Calu3 (cell line): ENCODE data around the gene FBXL2. TPM values are rescaled to one million over a fixed set of nuclear protein-coding genes. Genes with fewer than 3 reads are reported as not detected.
"Not testable (repeated sequence)": the region's sequence is repeated elsewhere in the genome, so short reads cannot be mapped to it uniquely, and the experiment has no call there.

ENCODE experiments used
- BruUV-seq: library from RNA; stranded (reverse); fragments of 400-500 nt; replicated peaks from 2 replicates; lab custom pipeline; 2021; lab: Mats Ljungman, UMichigan
- CTCF ChIA-PET: fragments of 300-600 bp; sonication (Branson Sonifier 250); formaldehyde crosslinking; loops from one replicate; lab custom pipeline; 2022; ENCODE audit warnings: antibody characterized with exemption; lab: Charles Lee
- DNase-seq: peaks from one replicate; pipeline ENCODE4 v3.0.0; 2022
- H3K27ac Mint-ChIP-seq: one replicate; pipeline ENCODE4 v1.8.0; 2022; ENCODE audit warnings: mixed read lengths; ENCODE audit not compliant: unreplicated experiment
- H3K27me3 Mint-ChIP-seq: one replicate; pipeline ENCODE4 v1.8.0; 2022; ENCODE audit warnings: mixed read lengths; ENCODE audit not compliant: unreplicated experiment
- H3K36me3 Mint-ChIP-seq: one replicate; pipeline ENCODE4 v1.8.0; 2022; ENCODE audit warnings: mild to moderate bottlenecking, moderate library complexity, mixed read lengths; ENCODE audit not compliant: insufficient read depth, unreplicated experiment
- H3K4me1 Mint-ChIP-seq: one replicate; pipeline ENCODE4 v1.8.0; 2022; ENCODE audit warnings: mild to moderate bottlenecking, low read depth, mixed read lengths; ENCODE audit not compliant: unreplicated experiment
- H3K4me3 Mint-ChIP-seq: one replicate; pipeline ENCODE4 v1.8.0; 2022; ENCODE audit warnings: mild to moderate bottlenecking, low read depth, moderate library complexity, mixed read lengths; ENCODE audit not compliant: unreplicated experiment
- H3K9me3 Mint-ChIP-seq: one replicate; pipeline ENCODE4 v1.8.0; 2022; ENCODE audit warnings: low read depth, mixed read lengths; ENCODE audit not compliant: unreplicated experiment
- CTCF ChIP-seq: fragments of 200-600 bp; IDR thresholded peaks from one replicate; pipeline ENCODE4 v1.8.0; 2022; ENCODE audit warnings: antibody characterized with exemption; ENCODE audit not compliant: unreplicated experiment
- intact Hi-C: fragments of 100-400 bp; cut with micrococcal nuclease; formaldehyde crosslinking; loops from one replicate; pipeline ENCODE4 v1.10.0; 2022; ENCODE audit not compliant: unreplicated experiment
- total RNA-seq: library from RNA; stranded (reverse); gene quantifications from 2 replicates; pipeline ENCODE4 v1.2.3, GENCODE V29; 2022

The FBXL2 gene
- total RNA-seq, 1 experiment from 2014 or later, result 11.5 TPM

- H3K27me3 Mint-ChIP-seq, result no peaks in the 10 kb centered on the region
- no peaks in the 10 kb centered on the region for H3K4me1 Mint-ChIP-seq
- BruUV-seq, result no TSS peak
- TF ChIP-seq CTCF, result no peak
- DNase-seq, result no peak
- no peaks in the 10 kb centered on the region for H3K9me3 Mint-ChIP-seq
- no peak overlapping the region for H3K27ac Mint-ChIP-seq
- H3K36me3 Mint-ChIP-seq, result peaks cover 41% of the 10 kb centered on the region
- H3K4me3 Mint-ChIP-seq, result no peak overlapping the region
- intact Hi-C loops, result no loop called here
- CTCF ChIA-PET, result no interaction called here
Measured at GRCh38 chr3:33402936-33403335, 125.7 kb downstream of the FBXL2 start.

DNA sequence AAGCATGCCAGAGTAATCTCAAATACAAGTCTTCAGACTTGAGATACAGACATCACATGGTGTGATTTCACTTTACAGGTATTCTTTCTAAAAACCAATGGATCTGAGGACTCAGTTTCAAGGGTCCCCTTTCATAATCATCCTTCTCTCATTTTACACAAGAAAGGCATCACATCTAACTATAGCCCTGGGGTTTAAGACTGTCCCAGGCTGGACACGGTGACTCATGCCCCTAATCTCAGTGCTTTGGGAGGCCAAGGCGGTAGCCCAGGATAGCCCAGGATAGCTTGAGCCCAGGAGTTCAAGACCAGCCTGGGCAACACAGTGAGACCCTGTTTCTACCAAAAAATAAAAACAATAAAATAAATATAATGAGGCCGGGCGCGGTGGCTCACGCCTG is 126.5 kb downstream of the FBXL2 start:
- Mint-ChIP-seq H3K36me3 (peaks cover 45% of the 10 kb centered on the region), H3K9me3 (no peaks in the 10 kb centered on the region), H3K4me1 (no peaks in the 10 kb centered on the region), H3K27me3 (no peaks in the 10 kb centered on the region), H3K27ac (no peak overlapping the region), H3K4me3 (no peak overlapping the region)
- no peak for DNase-seq
- intact Hi-C loops, result no loop called here
- BruUV-seq, result no TSS peak
- CTCF ChIA-PET, result no interaction called here
- TF ChIP-seq CTCF, result no peak

GRCh38 chr3:33410816-33411215 is 133.6 kb downstream of the FBXL2 start:
- H3K27ac Mint-ChIP-seq, H3K4me3 Mint-ChIP-seq, intact Hi-C loops, H3K9me3 Mint-ChIP-seq, DNase-seq, CTCF ChIA-PET, BruUV-seq, H3K27me3 Mint-ChIP-seq, H3K4me1 Mint-ChIP-seq: not testable (repeated sequence)
- peaks cover 63% of the 10 kb centered on the region for H3K36me3 Mint-ChIP-seq

- no peaks in the 10 kb centered on the region for H3K27me3 Mint-ChIP-seq
- CTCF ChIA-PET, result no interaction called here
- BruUV-seq, result no TSS peak
- TF ChIP-seq CTCF, result no peak
- H3K27ac Mint-ChIP-seq, result no peak overlapping the region
- no peaks in the 10 kb centered on the region for H3K9me3 Mint-ChIP-seq
- H3K4me3 Mint-ChIP-seq, result no peak overlapping the region
- H3K36me3 Mint-ChIP-seq, result peaks cover 39% of the 10 kb centered on the region
- H3K4me1 Mint-ChIP-seq, result no peaks in the 10 kb centered on the region
- no peak for DNase-seq
- intact Hi-C loops, result no loop called here
Measured at GRCh38 chr3:33417066-33417673, 139.9 kb downstream of the FBXL2 start.

DNA sequence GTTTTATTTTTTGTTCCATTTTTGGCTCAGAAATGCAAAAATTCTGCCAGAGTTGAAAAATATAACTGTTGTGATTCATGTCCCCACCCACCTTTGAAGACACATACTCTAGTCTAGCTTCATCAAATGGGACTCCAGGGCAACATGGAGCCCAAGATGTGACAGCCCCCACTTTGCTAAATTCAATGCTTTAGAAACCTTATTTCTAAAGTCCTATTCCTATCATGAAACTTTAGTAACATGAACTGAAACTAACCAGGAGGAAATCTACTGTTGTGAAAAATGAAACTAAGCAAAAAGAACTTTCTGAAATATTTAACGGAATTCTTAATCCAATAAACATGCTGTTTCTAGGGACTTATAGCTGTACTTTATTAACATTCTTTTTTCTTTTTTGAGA is 142.7 kb downstream of the FBXL2 start:
- no peak for DNase-seq
- intact Hi-C loops, result no loop called here
- Mint-ChIP-seq H3K4me1 (no peaks in the 10 kb centered on the region), H3K27ac (no peak overlapping the region), H3K36me3 (peaks cover 33% of the 10 kb centered on the region), H3K27me3 (no peaks in the 10 kb centered on the region), H3K4me3 (no peak overlapping the region), H3K9me3 (no peaks in the 10 kb centered on the region)
- CTCF ChIA-PET, result no interaction called here
- no TSS peak for BruUV-seq
- TF ChIP-seq CTCF, result no peak
